ENCODE measurements around the gene SPG7.

Gene SPG7

DNA sequence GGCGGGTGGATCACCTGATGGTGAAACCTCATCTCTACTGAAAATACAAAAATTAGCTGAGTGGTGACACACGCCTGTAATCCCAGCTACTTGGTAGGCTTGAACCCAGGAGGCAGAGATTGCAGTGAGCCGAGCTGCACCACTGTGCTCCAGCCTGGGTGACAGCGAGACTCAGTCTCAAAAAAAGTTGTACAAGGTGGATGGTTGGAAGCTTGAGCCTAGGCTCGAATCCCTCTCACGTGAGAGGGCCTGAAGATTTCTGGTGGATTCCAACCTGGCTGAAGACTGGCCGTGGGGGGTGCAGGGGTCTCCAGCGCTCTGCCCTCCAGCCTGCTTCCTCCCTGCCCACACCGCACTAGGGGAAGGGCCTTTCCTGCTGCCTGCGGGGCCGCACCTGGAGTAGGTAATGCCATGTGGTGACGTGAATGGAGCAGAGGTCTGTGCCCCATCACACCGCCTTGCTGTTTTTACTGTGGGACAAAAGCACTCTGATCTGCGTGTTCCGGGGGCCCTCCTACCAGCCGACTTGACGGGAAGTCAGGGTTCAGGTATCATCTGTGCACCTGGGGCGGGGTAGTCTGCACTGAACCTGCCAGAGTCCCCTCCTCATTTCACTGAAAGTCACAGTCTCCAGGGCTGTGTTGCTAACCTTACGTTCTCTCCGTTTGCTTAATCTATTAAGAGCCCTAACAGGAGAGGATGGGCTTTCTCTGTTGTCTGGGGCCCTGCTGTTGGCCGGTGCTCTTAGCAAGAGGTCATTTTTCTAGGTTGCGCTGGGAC is 56.5 kb downstream of the SPG7 start (continued):
- TF ChIP-seq ZNF324 (tag by site-specific recombination; IDR thresholded peaks at IDR 0.05) (no peak), ZNF626 (tag by site-specific recombination; IDR thresholded peaks at IDR 0.05) (no peak), ZNF473 (tag by site-specific recombination; IDR thresholded peaks at IDR 0.05) (no peak), ZEB2 (tag by site-specific recombination; IDR thresholded peaks at IDR 0.05) (peak; percentile 73), ZBTB8A (tag by site-specific recombination; IDR thresholded peaks at IDR 0.05) (no peak), ZBTB21 (tag by site-specific recombination; IDR thresholded peaks at IDR 0.05) (0 out of 2 replicates have a peak, but pooled peaks have one; percentile 20), ZBTB48 (tag by site-specific recombination; IDR thresholded peaks at IDR 0.05) (no peak), SP2 (tag by site-specific recombination; IDR thresholded peaks at IDR 0.05) (0 out of 2 replicates have a peak, but pooled peaks have one; percentile 16), ZNF701 (tag by site-specific recombination; IDR thresholded peaks at IDR 0.05) (no peak), ZNF248 (tag by site-specific recombination; IDR thresholded peaks at IDR 0.05) (no peak), GFI1B (tag by site-specific recombination; IDR thresholded peaks at IDR 0.05) (peak; percentile 64), ZNF629 (tag by site-specific recombination; IDR thresholded peaks at IDR 0.05) (peak; percentile 70), ZNF184 (tag by site-specific recombination; IDR thresholded peaks at IDR 0.05) (no peak), ZNF48 (tag by site-specific recombination; IDR thresholded peaks at IDR 0.05) (no peak), ZXDB (tag by site-specific recombination; IDR thresholded peaks at IDR 0.05) (peak; percentile 55), ZSCAN30 (tag by site-specific recombination; IDR thresholded peaks at IDR 0.05) (0 out of 2 replicates have a peak, but pooled peaks have one; percentile 14), ZNF132 (tag by site-specific recombination; IDR thresholded peaks at IDR 0.05; ENCODE audit: borderline replicate concordance) (no peak), ZNF155 (tag by site-specific recombination; IDR thresholded peaks at IDR 0.05) (no peak), ZNF585B (tag by site-specific recombination; IDR thresholded peaks at IDR 0.05) (no peak), ZNF785 (tag by site-specific recombination; IDR thresholded peaks at IDR 0.05) (no peak), ZNF169 (tag by site-specific recombination; IDR thresholded peaks at IDR 0.05) (no peak), ZNF707 (tag by site-specific recombination; IDR thresholded peaks at IDR 0.05) (no peak), ZNF747 (tag by site-specific recombination; IDR thresholded peaks at IDR 0.05) (no peak), ZNF488 (tag by site-specific recombination; IDR thresholded peaks at IDR 0.05) (no peak), ZFP41 (tag by site-specific recombination; IDR thresholded peaks at IDR 0.05; ENCODE audit: borderline replicate concordance) (no peak), ZNF146 (tag by site-specific recombination; IDR thresholded peaks at IDR 0.05) (no peak), ZNF214 (tag by site-specific recombination; IDR thresholded peaks at IDR 0.05; ENCODE audit: borderline replicate concordance) (no peak)
- TF ChIP-seq, protein P1, sequence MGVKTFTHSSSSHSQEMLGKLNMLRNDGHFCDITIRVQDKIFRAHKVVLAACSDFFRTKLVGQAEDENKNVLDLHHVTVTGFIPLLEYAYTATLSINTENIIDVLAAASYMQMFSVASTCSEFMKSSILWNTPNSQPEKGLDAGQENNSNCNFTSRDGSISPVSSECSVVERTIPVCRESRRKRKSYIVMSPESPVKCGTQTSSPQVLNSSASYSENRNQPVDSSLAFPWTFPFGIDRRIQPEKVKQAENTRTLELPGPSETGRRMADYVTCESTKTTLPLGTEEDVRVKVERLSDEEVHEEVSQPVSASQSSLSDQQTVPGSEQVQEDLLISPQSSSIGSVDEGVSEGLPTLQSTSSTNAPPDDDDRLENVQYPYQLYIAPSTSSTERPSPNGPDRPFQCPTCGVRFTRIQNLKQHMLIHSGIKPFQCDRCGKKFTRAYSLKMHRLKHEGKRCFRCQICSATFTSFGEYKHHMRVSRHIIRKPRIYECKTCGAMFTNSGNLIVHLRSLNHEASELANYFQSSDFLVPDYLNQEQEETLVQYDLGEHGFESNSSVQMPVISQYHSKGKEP (tag by site-specific recombination; IDR thresholded peaks at IDR 0.05) = peak; percentile 65; the same call in 1 of the 2 replicates
- TF ChIP-seq, protein P2, sequence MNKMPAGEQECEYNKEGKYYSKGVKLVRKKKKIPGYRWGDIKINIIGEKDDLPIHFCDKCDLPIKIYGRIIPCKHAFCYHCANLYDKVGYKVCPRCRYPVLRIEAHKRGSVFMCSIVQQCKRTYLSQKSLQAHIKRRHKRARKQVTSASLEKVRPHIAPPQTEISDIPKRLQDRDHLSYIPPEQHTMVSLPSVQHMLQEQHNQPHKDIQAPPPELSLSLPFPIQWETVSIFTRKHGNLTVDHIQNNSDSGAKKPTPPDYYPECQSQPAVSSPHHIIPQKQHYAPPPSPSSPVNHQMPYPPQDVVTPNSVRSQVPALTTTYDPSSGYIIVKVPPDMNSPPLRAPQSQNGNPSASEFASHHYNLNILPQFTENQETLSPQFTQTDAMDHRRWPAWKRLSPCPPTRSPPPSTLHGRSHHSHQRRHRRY (tag by site-specific recombination; IDR thresholded peaks at IDR 0.05) = no peak

All from HEK293 (cell line).